Stomach (tissue), 4 donors: ENCODE data around the gene NR5A2.

Experiments used
- POLR2A ChIP-seq, 4 donors: fragments of 450-650 bp; IDR thresholded peaks; one replicate each; pipeline ENCODE4 v1.6.1; 2016; ENCODE audit warnings: antibody characterized with exemption in 4 of 4, control low read depth in 2 of 4, mild to moderate bottlenecking in 1 of 4, moderate library complexity in 1 of 4
- TF ChIP-seq, protein P1 (sequence below), 7 experiments: fragments of 450-650 bp in 4 of 7; fragments of 200-600 bp in 3 of 7; sonication (generic) in 3 of 7; IDR thresholded peaks; one replicate each; pipeline ENCODE4 v1.5.1; 2016 to 2019; ENCODE audit warnings: antibody characterized with exemption in 7 of 7, control low read depth in 2 of 7, mild to moderate bottlenecking in 1 of 7

DNA sequence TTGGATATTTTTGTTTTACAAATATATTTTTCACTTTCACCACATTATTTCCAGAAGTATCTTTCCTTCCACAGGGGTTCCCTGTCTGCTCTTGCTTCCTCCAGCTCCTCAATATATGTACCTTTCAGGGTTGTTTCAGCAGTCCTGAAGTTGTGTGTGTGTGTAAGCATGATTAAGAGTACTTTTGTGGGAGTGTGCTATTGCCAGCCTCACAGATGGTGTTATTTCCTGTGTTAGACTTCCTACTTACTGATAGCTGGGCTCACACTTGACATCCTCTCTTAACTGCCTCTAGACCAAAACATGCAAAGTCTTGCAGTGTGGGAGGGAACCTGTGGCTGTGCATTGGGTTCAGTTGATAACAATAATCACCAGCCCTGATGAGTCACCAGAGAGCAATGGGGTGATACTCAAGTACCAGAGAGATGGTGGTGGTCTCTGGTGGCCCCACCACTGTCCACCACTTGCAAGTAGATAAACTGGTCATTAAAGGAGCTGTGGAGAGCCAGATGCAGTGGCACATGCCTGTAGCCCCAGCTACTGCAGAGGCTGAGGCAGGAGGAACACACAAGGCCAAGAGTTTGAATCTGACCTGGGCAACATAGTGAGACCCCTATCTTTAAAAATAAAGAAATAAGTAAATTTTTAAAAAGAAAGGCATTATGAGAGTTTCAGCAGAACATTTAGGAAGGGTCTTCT lies 126.7 kb downstream of the NR5A2 start:
- TF ChIP-seq POLR2A (IDR thresholded peaks at IDR 0.05): no peak
- TF ChIP-seq, protein P1, sequence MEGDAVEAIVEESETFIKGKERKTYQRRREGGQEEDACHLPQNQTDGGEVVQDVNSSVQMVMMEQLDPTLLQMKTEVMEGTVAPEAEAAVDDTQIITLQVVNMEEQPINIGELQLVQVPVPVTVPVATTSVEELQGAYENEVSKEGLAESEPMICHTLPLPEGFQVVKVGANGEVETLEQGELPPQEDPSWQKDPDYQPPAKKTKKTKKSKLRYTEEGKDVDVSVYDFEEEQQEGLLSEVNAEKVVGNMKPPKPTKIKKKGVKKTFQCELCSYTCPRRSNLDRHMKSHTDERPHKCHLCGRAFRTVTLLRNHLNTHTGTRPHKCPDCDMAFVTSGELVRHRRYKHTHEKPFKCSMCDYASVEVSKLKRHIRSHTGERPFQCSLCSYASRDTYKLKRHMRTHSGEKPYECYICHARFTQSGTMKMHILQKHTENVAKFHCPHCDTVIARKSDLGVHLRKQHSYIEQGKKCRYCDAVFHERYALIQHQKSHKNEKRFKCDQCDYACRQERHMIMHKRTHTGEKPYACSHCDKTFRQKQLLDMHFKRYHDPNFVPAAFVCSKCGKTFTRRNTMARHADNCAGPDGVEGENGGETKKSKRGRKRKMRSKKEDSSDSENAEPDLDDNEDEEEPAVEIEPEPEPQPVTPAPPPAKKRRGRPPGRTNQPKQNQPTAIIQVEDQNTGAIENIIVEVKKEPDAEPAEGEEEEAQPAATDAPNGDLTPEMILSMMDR (IDR thresholded peaks at IDR 0.05): no peak
